Activated gamma-delta T cell treated with anti-CD3 and anti-CD28 coated beads, Interleukin-2, amount 50 U/mL, for 16 hours (primary cell): ENCODE results near the gene DEDD.

Experiments used
- DNase-seq: peaks from one replicate; pipeline ENCODE4 v3.0.0-alpha.2; 2020; ENCODE audit warnings: low read depth

Gene DEDD

GRCh38 chr1:161072751-161073449 lies 59.6 kb downstream of the DEDD start:
- no peak for DNase-seq

- peak; percentile 17 for DNase-seq
These were observed 60.5 kb downstream of the DEDD start for GRCh38 chr1:161071886-161072371.
